Right cardiac atrium (tissue), 5 donors: ENCODE data around the gene ZXDC. TPM values are rescaled to one million over a fixed set of nuclear protein-coding genes. Genes with fewer than 3 reads are reported as not detected.

Experiments used
- ATAC-seq, 2 donors: fragments of 200-7000 bp; cut with Tn5 transposase; one replicate each; pipeline versions ENCODE4 v1.8.0 to v1.9.1; 2020; ENCODE audit warnings: moderate library complexity in 2 of 2, mild to moderate bottlenecking in 1 of 2
- DNase-seq, 3 donors: peaks; one replicate each; pipeline ENCODE4 v3.0.0-alpha.2; 2020
- H3K27ac ChIP-seq: one replicate; pipeline ENCODE4 v1.5.1; 2013; ENCODE audit warnings: mild to moderate bottlenecking, low read length, control low read depth, moderate library complexity
- H3K27me3 ChIP-seq: one replicate; pipeline ENCODE4 v1.6.1; 2013; ENCODE audit not compliant: control insufficient read depth, insufficient read depth
- H3K4me1 ChIP-seq: one replicate; pipeline ENCODE4 v1.6.1; 2013; ENCODE audit warnings: low read length; ENCODE audit not compliant: control insufficient read depth, insufficient read depth
- H3K4me3 ChIP-seq: one replicate; pipeline ENCODE4 v1.5.1; 2013; ENCODE audit warnings: low read length, control low read depth
- H3K9me3 ChIP-seq: one replicate; pipeline ENCODE4 v1.6.1; 2013; ENCODE audit warnings: low read length; ENCODE audit not compliant: control insufficient read depth
- WGBS: extraction: QIAGEN DNeasy Blood & Tissue Kit; methylation state at CpG from one replicate; pipeline ENCODE4 v1.1.7; 2013; 5-methylcytosine and 5-hydroxymethylcytosine counted together
- intact Hi-C, 4 donors: fragments of 100-400 bp; cut with DNase I; formaldehyde crosslinking; loops; one replicate each; pipeline versions ENCODE4 v1.11.0 to v1.14.0; 2022 to 2023
- polyA plus RNA-seq: library from polyadenylated mRNA; stranded (reverse); fragments of 200-250 nt; gene quantifications from one replicate; pipeline ENCODE4 v1.2.3, GENCODE V29; 2013
- total RNA-seq, 4 donors: library from RNA; stranded (reverse); fragmentation: NEBNext Ultra II Directional; extraction: Animal tissue kit (Norgen Biotek cat#: 25700); gene quantifications; one replicate each; pipeline ENCODE4 v1.2.1, GENCODE V29; 2021
- donor health status: healthy with polysubstance abuse.
- donor health status: DM: no; HTN: yes; CAD: no.
- donor health status: DM: no; HTN: no; CAD: no.
- donor health status: DM: no; HTN: yes; CAD: no; lungs with severe emphysema.
- donor health status: DM: yes; HTN: yes; CAD: no.

ZXDC gene
- total and polyA plus RNA-seq, 5 donors: 8.2 to 21.6 (median 19.3) TPM

GRCh38 chr3:126419151-126419703 lies 56.5 kb downstream of the ZXDC start:
- ATAC-seq (no peak), DNase-seq (peak in 1 of 3 donors; percentile 18)
- H3K27ac ChIP-seq: no peak overlapping the region
- intact Hi-C loops: no loop called here
- no peaks in the 10 kb centered on the region for H3K9me3 ChIP-seq
- H3K4me1 ChIP-seq: no peaks in the 10 kb centered on the region
- no peaks in the 10 kb centered on the region for H3K27me3 ChIP-seq
- H3K4me3 ChIP-seq: no peak overlapping the region
- WGBS: 78% methylated on average over 6 of the region's 6 CpGs

- DNase-seq (peak in 1 of 3 donors; percentile 46), ATAC-seq (no peak)
- H3K4me3 ChIP-seq: no peak overlapping the region
- H3K27me3 ChIP-seq: no peaks in the 10 kb centered on the region
- intact Hi-C loops: no loop called here
- no peak overlapping the region for H3K27ac ChIP-seq
- no peaks in the 10 kb centered on the region for H3K9me3 ChIP-seq
- WGBS: 76% methylated on average over 20 of the region's 20 CpGs
- H3K4me1 ChIP-seq: no peaks in the 10 kb centered on the region
These were observed 57.0 kb downstream of the ZXDC start for GRCh38 chr3:126418661-126419131.

- H3K4me1 ChIP-seq: no peaks in the 10 kb centered on the region
- H3K27ac ChIP-seq: no peak overlapping the region
- 88% methylated on average over 11 of the region's 11 CpGs for WGBS
- no peaks in the 10 kb centered on the region for H3K9me3 ChIP-seq
- no peak overlapping the region for H3K4me3 ChIP-seq
- H3K27me3 ChIP-seq: no peaks in the 10 kb centered on the region
- ATAC-seq (no peak), DNase-seq (peak in 1 of 3 donors; percentile 7)
- intact Hi-C loops: no loop called here
These were observed 57.6 kb downstream of the ZXDC start for GRCh38 chr3:126417981-126418530.

GRCh38 chr3:126417515-126417914 lies 58.2 kb downstream of the ZXDC start:
- Histone ChIP-seq H3K4me3 (no peak overlapping the region), H3K27me3 (no peaks in the 10 kb centered on the region), H3K27ac (no peak overlapping the region), H3K4me1 (no peaks in the 10 kb centered on the region), H3K9me3 (no peaks in the 10 kb centered on the region)
- WGBS: 44% methylated on average over 5 of the region's 5 CpGs
- ATAC-seq (no peak), DNase-seq (no peak)
- intact Hi-C loops: no loop called here

DNA sequence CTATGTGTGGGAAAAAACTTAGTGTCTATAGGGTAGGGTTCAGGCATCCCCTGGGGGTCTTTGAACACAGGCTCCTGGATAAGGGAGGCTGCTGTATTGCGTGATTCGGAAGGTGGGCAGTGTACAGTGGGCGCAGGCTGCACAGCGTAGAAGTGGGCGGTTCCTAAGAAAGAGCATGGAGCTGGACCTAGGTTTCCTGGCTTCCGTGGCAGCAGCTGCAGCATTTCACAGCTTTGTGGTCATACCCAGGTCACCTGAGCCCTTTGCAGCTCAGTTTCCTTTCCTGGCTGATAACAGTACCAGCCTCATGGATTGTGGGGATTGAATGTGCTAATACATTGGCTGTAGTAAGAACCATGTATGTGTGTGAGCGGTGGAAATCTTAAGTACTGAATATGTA lies 58.7 kb downstream of the ZXDC start:
- ATAC-seq (no peak), DNase-seq (no peak)
- Histone ChIP-seq H3K9me3 (no peaks in the 10 kb centered on the region), H3K4me3 (no peak overlapping the region), H3K4me1 (no peaks in the 10 kb centered on the region), H3K27me3 (no peaks in the 10 kb centered on the region), H3K27ac (no peak overlapping the region)
- intact Hi-C loops: no loop called here
- whole genome bisulfite sequencing: 77% methylated on average over 7 of the region's 7 CpGs

GRCh38 chr3:126415661-126416591 lies 59.8 kb downstream of the ZXDC start:
- H3K9me3 ChIP-seq: no peaks in the 10 kb centered on the region
- H3K27me3 ChIP-seq: no peaks in the 10 kb centered on the region
- no peaks in the 10 kb centered on the region for H3K4me1 ChIP-seq
- peak in 1 of 3 donors; percentile 30 for DNase-seq
- ATAC-seq: no peak
- no peak overlapping the region for H3K4me3 ChIP-seq
- no peak overlapping the region for H3K27ac ChIP-seq
- 36% methylated on average over 61 of the region's 61 CpGs for WGBS
- intact Hi-C loops: no loop called here

DNA sequence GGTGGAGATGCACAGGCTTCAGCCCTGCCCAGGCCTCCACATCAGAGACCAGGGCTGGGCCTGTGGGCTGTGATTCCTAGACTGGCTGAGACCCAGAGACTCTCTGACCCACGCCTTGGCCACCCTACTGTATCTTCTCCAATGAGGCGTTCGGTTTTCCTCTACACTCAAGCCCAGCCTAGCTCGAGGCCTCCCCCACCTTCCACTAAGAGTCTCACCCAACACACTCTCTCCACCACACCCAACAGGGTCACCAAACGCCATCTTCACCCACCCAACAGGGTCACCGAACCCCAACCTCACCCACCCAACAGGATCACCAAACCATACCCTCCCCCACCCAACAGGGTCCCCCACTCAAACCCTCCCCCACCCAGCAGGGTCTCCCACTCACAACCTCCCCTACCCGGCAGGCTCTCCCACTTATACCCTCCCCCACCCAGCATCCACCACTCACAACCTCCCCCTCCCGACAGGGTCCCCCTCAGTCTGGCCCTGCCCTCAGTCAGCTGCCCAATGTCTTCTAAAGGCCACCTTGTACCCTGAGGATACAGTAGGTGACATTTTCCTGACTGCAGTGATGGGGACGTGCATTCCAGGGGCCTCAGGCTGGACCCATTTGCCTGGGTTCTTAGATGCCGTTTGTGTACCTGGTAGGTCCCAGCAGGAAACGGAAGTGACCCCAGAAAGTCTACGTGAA lies 60.6 kb downstream of the ZXDC start:
- intact Hi-C loops: no loop called here
- DNase-seq: no peak
- WGBS: 79% methylated on average over 12 of the region's 12 CpGs
- Histone ChIP-seq H3K27me3 (no peaks in the 10 kb centered on the region), H3K9me3 (no peaks in the 10 kb centered on the region), H3K27ac (no peak overlapping the region), H3K4me3 (no peak overlapping the region), H3K4me1 (no peaks in the 10 kb centered on the region)
- no peak for ATAC-seq

DNA sequence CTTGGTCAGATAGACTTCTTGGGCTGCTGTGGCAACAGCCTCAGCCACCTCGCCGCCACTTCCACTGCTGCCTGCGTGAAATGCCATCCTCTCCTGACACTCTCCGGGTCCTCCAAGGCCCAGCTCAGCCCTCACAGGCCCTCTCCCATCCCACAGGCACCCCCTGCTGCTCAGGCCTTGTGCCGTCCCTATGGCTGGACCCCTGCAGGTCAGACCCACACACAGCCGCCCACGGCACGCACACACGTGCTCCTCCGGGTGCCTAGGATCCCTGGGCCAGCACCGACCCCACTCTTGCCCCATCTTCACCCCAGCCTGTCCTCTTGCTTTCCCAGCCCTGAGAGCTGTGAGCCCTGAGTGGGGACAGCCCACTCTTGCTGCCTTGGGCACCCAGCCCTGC lies 61.3 kb downstream of the ZXDC start:
- Histone ChIP-seq H3K4me1 (no peaks in the 10 kb centered on the region), H3K27me3 (no peaks in the 10 kb centered on the region), H3K4me3 (no peak overlapping the region), H3K9me3 (no peaks in the 10 kb centered on the region), H3K27ac (no peak overlapping the region)
- no peak for DNase-seq
- WGBS: 89% methylated on average over 11 of the region's 11 CpGs
- ATAC-seq: no peak
- intact Hi-C loops: no loop called here

- DNase-seq (no peak), ATAC-seq (no peak)
- H3K9me3 ChIP-seq: no peaks in the 10 kb centered on the region
- no peaks in the 10 kb centered on the region for H3K4me1 ChIP-seq
- intact Hi-C loops: no loop called here
- H3K4me3 ChIP-seq: no peak overlapping the region
- H3K27ac ChIP-seq: no peak overlapping the region
- WGBS: 75% methylated on average over 4 of the region's 4 CpGs
- H3K27me3 ChIP-seq: no peaks in the 10 kb centered on the region
These were observed 62.0 kb downstream of the ZXDC start for GRCh38 chr3:126413693-126414080.

DNA sequence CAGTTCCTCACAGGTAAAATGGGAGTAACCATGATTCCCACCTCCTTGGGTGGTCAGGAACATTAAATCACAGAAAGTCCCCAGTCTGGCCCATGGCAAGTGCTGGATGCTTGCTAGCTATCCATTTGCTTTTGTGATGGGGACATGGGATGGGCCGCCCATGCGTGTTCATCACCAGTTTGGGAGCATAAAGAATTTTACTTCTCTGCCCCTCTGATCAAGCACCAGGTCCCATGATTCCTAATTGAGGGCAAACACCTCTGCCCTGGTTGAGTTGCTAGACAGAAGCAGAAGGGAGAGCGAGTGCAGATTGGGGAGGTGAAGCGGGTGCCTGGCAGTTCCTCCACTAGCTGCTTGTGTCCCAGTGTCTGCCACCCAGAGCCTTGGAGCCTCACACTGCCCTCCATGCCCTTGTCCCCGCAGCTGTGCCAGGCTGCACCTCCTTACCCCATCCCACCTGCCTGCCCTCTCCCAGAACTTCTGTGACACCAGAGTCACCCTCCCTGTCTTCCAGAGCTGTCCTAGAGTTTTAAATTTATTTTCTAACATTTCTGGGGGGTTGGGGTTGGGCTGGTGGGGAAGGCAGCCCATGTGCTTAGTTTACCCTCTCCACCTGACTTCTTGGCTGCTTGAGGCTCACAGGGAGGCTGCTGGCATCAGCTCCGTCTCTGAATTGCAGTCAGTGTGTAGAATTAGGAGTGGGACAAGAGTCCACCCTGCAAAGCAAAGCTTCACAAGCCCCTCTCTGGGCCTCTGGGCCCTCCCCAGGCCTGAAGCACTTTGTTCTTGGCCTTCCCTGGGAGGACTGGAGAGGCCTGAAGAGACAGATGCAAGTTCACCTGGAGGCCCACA lies 62.6 kb downstream of the ZXDC start:
- Histone ChIP-seq H3K27me3 (no peaks in the 10 kb centered on the region), H3K9me3 (no peaks in the 10 kb centered on the region), H3K4me1 (no peaks in the 10 kb centered on the region), H3K4me3 (no peak overlapping the region), H3K27ac (no peak overlapping the region)
- 92% methylated on average over 6 of the region's 6 CpGs for WGBS
- intact Hi-C loops: no loop called here
- DNase-seq: peak in 1 of 3 donors; percentile 15
- ATAC-seq: no peak
